ENCODE data around the gene RNASET2.
"Not testable (repeated sequence)": the region's sequence is repeated elsewhere in the genome, so short reads cannot be mapped to it uniquely, and the experiment has no call there.

The RNASET2 gene

DNA sequence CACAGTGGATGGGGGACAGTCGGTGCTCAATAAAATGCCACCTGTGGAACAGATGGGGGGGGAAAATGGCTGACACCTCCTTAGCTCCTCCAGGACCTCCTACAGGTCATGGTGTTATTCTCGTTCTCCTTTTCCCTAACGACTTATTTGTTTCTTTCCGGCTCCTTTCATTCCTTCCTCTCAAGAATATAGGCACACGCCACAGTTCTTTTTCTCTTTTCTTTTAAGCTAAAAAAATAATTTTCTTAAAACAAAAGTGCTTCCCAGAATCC is 1.4 kb upstream of the RNASET2 start:
- Mint-ChIP-seq H3K4me1 (peaks cover 51% of the 10 kb centered on the region), H3K4me3 (peak overlapping the region; percentile 95), H3K9me3 (no peaks in the 10 kb centered on the region), H3K27ac (peak overlapping the region; percentile 95), H3K27me3 (no peaks in the 10 kb centered on the region), H3K36me3 (peaks cover 16% of the 10 kb centered on the region)
- no peak for ATAC-seq (ENCODE audit: low read depth)
- no peak for DNase-seq (ENCODE audit: low spot score in 2 of 2)

DNA sequence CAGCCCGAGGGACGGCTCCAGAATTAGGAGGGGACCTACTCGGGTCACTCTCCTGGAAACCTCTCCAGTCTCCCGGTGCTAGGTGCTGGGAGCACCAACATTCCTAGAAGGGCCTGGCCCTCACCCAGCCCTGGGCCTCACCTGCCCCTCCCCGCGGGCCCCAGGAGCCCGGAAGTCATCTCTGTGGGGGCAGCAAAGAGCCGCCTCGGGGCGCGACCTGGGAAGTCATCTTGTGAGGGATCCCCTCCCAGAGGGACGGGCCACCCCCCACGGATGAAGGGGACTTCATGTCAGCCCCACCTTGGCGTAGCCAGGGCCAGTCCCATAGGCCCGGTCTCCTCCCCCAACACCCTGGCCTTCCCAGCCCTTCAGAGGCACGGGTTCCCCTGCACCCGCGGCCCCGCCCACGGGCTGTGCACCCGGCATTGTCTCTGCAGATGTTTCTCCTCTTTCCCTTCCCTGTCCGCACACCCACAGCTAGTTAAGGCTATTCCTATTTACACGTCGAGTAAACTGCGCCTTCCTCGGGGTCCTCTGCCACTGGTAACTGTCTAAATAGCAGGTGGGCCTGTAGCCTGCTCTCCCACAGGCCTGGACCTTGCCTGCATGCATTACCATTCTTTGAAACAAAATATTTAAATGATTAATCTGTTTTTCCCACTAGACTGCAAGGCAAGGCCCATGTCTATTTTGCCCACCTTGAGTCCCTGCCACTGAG is 896 bp upstream of the RNASET2 start:
- peaks cover 55% of the 10 kb centered on the region for H3K4me1 Mint-ChIP-seq
- peak in 1 of 2 donors; percentile 51 for DNase-seq (ENCODE audit: low spot score in 2 of 2)

DNA sequence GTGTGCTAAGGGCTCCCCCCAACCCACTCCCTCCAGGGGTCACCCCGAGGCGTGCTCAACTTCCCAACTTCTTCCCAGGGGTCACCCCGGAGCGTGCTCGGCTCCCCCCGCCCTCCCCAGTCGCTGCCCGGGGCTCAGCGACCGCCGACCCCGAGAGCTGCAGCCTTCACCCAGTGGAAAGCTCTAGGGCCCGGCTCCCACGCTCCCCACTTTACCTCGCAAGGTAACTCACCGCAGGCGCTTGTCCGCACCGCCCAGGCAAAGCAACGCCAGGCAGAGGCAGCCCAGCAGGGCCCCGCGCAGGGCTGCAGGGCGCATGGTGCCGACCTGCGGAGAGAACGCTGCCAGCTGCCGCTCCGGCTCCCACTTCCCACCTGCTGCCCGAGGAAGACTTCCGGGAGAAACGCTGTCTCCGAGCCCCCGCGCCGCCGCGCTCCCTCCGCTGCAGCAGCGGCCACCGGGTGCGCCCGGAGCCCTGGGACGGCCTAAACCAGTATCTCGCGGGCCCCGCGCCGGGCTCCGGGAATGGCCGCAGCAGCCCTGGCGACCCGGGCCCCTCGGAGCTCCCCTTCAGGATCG is 396 bp downstream of the RNASET2 start:
- peak overlapping the region; percentile 95 for H3K4me3 Mint-ChIP-seq
- H3K36me3 Mint-ChIP-seq: peaks cover 18% of the 10 kb centered on the region
- DNase-seq (ENCODE audit: low spot score in 2 of 2) (no peak), ATAC-seq (ENCODE audit: low read depth) (peak; percentile 4)
- no peaks in the 10 kb centered on the region for H3K9me3 Mint-ChIP-seq
- H3K27ac Mint-ChIP-seq: peak overlapping the region; percentile 95
- H3K4me1 Mint-ChIP-seq: peaks cover 66% of the 10 kb centered on the region
- no peaks in the 10 kb centered on the region for H3K27me3 Mint-ChIP-seq

More for the DNA sequence above, 896 bp upstream of the RNASET2 start:
- Mint-ChIP-seq H3K27ac (peak overlapping the region; percentile 95), H3K4me3 (peak overlapping the region; percentile 95), H3K27me3 (no peaks in the 10 kb centered on the region), H3K36me3 (peaks cover 18% of the 10 kb centered on the region), H3K9me3 (no peaks in the 10 kb centered on the region)
- ATAC-seq (ENCODE audit: low read depth): peak; percentile 6

DNA sequence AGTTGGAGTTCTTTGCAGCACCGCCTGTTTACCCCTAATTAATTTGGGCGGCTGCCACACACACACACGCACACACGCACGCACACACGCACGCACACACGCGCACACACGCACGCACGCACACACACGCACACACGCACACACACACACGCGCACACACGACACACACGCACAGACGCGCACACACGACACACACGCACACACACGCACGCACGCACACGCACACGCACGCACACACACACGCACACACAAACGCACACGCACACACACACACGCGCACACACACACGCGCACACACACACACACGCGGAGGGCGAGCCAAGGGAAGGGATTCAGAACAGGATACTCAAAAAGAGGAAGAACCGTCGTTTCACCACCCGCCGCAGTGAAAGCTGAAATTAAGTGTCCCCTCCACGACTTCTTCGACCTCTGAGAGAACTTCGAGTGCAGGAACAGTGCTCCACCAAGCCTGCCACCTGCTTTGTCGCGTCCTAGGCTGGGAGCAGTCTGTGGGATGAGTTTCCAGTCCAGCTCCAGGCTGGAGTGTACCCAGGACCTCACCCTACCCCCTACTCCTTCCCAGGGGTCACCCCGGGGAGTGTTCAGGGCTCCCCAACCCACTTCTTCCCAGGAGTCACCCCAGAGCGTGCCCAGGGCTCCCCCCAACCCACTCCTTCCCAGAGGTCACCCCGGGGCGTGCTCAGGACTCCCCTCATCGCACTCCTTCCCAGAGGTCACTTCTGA is 1.1 kb downstream of the RNASET2 start:
- H3K4me3 Mint-ChIP-seq: peak overlapping the region; percentile 95
- H3K36me3 Mint-ChIP-seq: peaks cover 21% of the 10 kb centered on the region
- peak overlapping the region; percentile 95 for H3K27ac Mint-ChIP-seq
- H3K27me3 Mint-ChIP-seq: no peaks in the 10 kb centered on the region
- H3K4me1 Mint-ChIP-seq: peaks cover 68% of the 10 kb centered on the region
- no peaks in the 10 kb centered on the region for H3K9me3 Mint-ChIP-seq
- ATAC-seq (ENCODE audit: low read depth): peak; percentile 16
- DNase-seq (ENCODE audit: low spot score in 2 of 2): peak; percentile 49 to 61

DNA sequence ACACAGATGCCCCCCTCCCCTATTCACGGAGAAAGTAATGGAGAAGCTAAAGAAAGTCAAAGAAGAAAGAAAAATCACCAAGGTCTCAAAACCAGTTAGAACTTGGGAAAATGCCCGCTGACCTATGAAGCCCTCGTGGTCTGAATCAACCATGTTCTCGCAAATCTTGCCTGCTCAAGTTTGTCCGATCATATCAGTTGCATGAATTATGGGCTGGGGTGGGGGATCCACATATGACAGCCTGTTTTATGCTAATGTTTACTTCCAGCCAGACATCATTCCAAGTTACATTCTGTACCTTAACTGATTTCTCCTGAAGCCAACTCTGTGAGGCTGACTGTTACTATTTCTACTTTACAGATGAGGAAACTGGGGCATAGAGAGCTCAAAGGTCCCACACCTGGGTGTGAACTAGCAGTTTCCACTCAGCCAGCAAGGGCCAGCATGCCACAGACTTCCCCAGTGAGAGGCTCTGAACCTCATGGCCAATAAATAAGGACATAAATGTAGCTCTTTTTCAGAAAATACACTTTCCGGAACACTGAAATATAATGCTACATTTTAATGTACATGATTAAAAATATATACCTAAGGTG is 2.1 kb downstream of the RNASET2 start:
- no peaks in the 10 kb centered on the region for H3K9me3 Mint-ChIP-seq
- peaks cover 63% of the 10 kb centered on the region for H3K4me1 Mint-ChIP-seq
- H3K27me3 Mint-ChIP-seq: no peaks in the 10 kb centered on the region
- no peak for DNase-seq (ENCODE audit: low spot score in 2 of 2)
- no peak for ATAC-seq (ENCODE audit: low read depth)
- peak overlapping the region; percentile 95 for H3K27ac Mint-ChIP-seq
- H3K4me3 Mint-ChIP-seq: peak overlapping the region; percentile 95
- H3K36me3 Mint-ChIP-seq: peaks cover 24% of the 10 kb centered on the region

DNA sequence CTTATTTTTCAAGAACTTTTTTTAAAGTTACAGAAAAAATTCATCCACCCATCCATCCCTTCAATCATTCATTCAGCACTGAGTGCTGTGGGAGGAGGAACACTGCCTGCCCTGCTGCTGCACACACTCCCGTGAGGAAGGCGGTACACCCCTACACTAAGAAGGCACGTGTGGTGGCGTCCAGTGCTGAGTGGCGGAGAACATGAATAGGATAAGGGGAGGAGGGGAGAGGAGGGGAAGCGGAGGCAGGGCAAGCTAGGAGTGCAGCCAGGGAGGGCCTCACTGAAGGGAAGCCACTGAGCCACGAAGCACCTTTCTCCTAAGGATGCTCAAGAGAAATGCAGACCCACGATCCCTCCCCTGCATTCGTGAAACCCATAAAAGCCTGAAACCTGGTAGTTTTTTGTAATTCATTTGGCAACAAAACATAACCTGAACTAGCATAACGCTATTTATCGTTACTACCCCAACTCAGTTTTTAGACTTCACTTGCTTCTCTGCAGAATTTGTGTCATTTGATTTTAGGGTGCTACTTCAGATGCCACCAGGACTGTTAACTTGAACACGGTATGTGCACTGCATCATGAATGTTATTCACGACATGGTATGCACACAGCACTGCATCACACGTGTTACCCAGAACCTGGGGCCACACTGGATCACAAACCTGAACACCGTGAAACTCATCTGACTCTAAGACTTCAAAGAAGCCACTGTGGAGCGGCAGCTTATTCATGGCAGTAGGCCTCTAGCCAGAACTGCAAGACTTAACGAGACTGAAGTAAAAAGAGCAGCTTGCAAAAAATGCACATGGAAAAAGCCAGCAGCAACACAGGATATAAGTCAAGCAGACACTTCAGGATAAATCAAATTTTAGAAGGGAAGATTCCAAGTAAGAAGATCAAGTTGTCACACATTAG is 3.5 kb downstream of the RNASET2 start:
- Mint-ChIP-seq H3K4me3 (peak overlapping the region; percentile 95), H3K27me3 (no peaks in the 10 kb centered on the region), H3K9me3 (no peaks in the 10 kb centered on the region), H3K27ac (peak overlapping the region; percentile 95), H3K4me1 (peaks cover 51% of the 10 kb centered on the region), H3K36me3 (peaks cover 24% of the 10 kb centered on the region)
- ATAC-seq (ENCODE audit: low read depth) (no peak), DNase-seq (ENCODE audit: low spot score in 2 of 2) (no peak)

DNA sequence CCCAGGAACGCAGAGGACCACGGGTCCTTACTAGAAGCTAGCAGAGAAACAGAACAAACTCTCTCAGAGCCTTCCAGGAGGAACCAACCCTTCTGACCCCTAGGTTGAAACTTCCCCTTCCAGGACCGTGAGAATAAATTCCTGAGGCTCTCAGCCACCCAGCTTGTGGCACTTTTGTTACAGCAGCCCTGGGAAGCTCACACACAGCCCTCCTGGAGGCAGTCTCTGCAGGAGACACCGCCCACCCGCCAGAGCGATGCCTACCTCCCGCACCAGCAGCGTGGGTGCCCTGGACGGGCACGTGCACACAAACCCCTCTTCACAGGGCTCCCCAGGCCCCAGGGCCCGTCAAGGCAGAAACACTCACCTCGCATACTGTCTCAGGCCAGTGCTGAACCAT is 4.2 kb downstream of the RNASET2 start:
- Mint-ChIP-seq H3K9me3 (no peaks in the 10 kb centered on the region), H3K27ac (peak overlapping the region; percentile 95), H3K4me1 (peaks cover 45% of the 10 kb centered on the region), H3K36me3 (peaks cover 24% of the 10 kb centered on the region), H3K4me3 (peak overlapping the region; percentile 8), H3K27me3 (no peaks in the 10 kb centered on the region)
- ATAC-seq (ENCODE audit: low read depth) (no peak), DNase-seq (ENCODE audit: low spot score in 2 of 2) (no peak)

DNA sequence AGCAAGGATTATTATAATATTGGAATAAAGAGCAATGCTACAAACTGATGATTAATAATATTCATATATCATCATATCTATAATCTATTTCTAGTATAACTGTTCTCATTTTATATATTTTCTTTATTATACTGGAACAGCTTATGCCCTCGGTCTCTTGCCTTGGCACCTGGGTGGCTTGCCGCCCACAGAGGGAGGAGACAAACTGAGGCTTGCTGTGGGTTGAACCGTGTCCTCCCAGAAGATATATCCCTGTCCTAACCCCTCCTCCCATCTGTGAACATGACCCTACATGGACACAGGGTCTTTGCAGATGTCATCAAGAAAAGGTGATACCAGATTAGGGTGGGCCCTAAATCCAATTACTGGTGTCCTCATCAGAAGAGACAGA is 4.7 kb downstream of the RNASET2 start:
- ATAC-seq (ENCODE audit: low read depth): no peak
- no peak for DNase-seq (ENCODE audit: low spot score in 2 of 2)
- Mint-ChIP-seq H3K27me3 (no peaks in the 10 kb centered on the region), H3K4me1 (peaks cover 45% of the 10 kb centered on the region), H3K27ac (peak overlapping the region; percentile 95), H3K9me3 (no peaks in the 10 kb centered on the region), H3K4me3 (peak overlapping the region; percentile 88), H3K36me3 (peaks cover 24% of the 10 kb centered on the region)

DNA sequence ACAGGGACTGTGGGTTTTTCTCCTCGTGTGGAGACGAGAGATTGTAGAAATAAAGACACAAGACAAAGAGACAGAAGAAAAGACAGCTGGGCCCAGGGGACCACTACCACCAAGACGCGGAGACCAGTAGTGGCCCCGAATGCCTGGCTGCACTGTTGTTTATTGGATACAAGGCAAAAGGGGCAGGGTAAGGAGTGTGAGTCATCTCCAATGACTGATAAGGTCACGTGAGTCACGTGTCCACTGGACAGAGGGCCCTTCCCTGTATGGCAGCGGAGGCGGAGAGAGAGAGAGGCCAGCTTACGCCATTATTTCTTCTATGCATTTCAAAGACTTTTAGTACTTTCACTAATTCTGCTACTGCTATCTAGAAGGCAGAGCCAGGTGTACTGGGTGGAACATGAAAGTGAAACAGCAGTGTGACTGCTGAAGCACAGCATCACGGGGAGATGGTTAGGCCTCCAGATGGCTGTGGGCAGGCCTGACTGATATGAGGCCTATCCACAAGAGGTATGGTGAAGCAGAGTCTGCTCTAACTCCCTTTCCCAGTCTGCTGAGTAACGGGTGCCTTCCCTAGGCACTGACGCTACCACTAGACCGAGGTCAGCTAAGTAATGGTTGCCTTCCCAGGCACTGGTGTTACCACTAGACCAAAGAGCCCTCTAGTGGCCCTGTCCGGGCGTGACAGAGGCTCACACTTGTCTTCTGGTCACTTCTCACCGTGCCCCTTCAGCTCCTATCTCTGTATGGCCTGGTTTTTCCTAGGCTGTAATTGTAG is 5.3 kb downstream of the RNASET2 start:
- not testable (repeated sequence) for H3K27me3 Mint-ChIP-seq, H3K9me3 Mint-ChIP-seq
- DNase-seq (ENCODE audit: low spot score in 2 of 2) (peak; percentile 66 to 80), ATAC-seq (ENCODE audit: low read depth) (peak; percentile 81)
- Mint-ChIP-seq H3K4me1 (peaks cover 45% of the 10 kb centered on the region), H3K36me3 (peaks cover 27% of the 10 kb centered on the region), H3K27ac (peak overlapping the region; percentile 95), H3K4me3 (peak overlapping the region; percentile 88)

DNA sequence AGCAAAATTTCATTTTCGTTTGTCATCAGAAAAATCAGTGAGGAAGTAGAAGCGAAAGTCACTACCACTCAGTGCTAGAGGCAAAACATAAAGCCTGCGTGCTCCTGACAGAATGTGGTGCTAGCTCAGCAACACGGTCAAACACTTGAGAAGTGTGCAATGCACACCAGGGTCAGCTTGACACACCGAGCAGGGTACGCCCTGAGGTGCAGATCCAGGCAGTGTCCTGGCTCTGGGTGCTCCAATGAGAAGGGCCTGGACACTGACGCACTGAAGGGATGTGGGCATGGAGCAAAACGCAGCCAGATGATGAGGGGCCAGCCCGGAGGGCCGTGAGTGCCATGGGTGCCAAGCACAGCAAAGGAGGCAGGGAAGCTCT is 5.9 kb downstream of the RNASET2 start:
- peak; percentile 41 to 45 for DNase-seq (ENCODE audit: low spot score in 2 of 2)

DNA sequence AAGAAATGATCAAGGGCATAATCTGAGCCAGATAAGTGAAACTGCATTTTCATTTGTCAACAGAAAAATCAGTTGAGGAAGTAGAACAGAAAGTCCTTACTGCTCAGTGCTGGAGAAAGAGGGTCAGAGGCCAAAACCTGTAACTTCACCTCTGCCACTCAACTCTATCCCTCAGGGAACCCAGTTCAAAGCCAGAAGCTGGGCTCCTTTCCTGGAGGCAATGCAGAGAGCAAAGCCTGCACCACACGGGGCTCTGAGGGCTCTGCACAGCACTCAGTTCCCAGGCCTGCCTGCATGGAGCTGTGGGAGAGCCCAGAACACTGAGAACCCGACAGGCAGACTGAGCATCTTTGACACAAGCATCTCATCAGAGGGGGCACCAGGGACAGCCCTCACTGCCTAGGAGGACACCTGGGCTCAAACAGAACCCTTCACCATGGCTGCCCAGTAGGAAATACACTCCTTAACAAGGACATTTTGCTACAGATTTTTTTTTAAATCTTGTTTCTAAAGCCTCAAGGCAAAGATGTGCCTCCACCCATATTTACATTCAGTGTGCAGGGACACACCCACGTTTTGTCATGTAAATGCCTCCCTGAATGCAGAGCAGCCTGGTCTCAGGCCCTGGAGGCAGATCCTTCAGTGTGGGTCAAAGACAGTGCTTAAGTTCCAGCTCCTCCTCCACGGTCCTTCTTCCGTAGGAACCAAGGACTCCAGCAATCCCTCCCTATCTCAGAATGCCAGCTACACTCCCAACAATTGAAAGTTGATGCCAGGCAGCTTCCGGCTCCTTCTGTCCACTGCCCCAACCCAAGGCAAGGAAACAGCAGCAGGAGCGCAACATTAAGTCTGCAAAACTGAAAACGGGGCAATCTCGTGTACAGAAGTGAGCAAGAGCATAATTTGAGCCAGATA is 6.6 kb downstream of the RNASET2 start:
- peaks cover 45% of the 10 kb centered on the region for H3K4me1 Mint-ChIP-seq
- DNase-seq (ENCODE audit: low spot score in 2 of 2) (peak in 1 of 2 donors; percentile 29), ATAC-seq (ENCODE audit: low read depth) (peak; percentile 12)
- no peaks in the 10 kb centered on the region for H3K9me3 Mint-ChIP-seq
- no peaks in the 10 kb centered on the region for H3K27me3 Mint-ChIP-seq
- peak overlapping the region; percentile 88 for H3K4me3 Mint-ChIP-seq
- H3K27ac Mint-ChIP-seq: peak overlapping the region; percentile 95
- peaks cover 26% of the 10 kb centered on the region for H3K36me3 Mint-ChIP-seq

More for the DNA sequence above, 5.9 kb downstream of the RNASET2 start:
- Mint-ChIP-seq H3K27ac (peak overlapping the region; percentile 95), H3K36me3 (peaks cover 27% of the 10 kb centered on the region), H3K4me3 (peak overlapping the region; percentile 88), H3K4me1 (peaks cover 45% of the 10 kb centered on the region), H3K9me3 (no peaks in the 10 kb centered on the region), H3K27me3 (no peaks in the 10 kb centered on the region)
- peak; percentile 50 for ATAC-seq (ENCODE audit: low read depth)

DNA sequence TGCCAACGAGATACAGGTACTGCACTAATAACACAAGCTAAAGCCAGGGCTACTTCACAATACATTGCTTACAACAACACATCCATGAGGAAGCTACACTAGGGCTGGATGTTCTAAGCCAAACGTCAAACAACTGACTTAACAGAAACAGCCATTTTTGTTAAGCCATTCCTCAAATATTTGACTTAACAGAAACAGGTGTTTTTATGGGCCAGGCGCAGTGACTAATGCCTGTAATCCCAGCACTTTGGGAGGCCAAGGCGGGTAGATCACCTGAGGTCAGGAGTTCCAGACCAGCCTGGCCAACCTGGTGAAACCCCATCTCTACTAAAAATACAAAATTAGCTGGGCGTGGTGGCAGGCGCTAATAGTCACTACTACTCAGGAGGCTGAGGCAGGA is 7.6 kb downstream of the RNASET2 start:
- H3K27ac Mint-ChIP-seq; H3K27me3 Mint-ChIP-seq; ATAC-seq (ENCODE audit: low read depth); H3K9me3 Mint-ChIP-seq; DNase-seq (ENCODE audit: low spot score in 2 of 2): not testable (repeated sequence)
- Mint-ChIP-seq H3K4me3 (peak overlapping the region; percentile 8), H3K36me3 (peaks cover 23% of the 10 kb centered on the region), H3K4me1 (peaks cover 39% of the 10 kb centered on the region)
